GM04504 (cell line): Measurements from ENCODE around the gene PYGO2.

ENCODE experiments used
- DNase-seq: peaks from one replicate; pipeline ENCODE4 v3.0.0-alpha.2; 2012; ENCODE audit warnings: low read depth

The PYGO2 gene, protein sequence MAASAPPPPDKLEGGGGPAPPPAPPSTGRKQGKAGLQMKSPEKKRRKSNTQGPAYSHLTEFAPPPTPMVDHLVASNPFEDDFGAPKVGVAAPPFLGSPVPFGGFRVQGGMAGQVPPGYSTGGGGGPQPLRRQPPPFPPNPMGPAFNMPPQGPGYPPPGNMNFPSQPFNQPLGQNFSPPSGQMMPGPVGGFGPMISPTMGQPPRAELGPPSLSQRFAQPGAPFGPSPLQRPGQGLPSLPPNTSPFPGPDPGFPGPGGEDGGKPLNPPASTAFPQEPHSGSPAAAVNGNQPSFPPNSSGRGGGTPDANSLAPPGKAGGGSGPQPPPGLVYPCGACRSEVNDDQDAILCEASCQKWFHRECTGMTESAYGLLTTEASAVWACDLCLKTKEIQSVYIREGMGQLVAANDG

DNA sequence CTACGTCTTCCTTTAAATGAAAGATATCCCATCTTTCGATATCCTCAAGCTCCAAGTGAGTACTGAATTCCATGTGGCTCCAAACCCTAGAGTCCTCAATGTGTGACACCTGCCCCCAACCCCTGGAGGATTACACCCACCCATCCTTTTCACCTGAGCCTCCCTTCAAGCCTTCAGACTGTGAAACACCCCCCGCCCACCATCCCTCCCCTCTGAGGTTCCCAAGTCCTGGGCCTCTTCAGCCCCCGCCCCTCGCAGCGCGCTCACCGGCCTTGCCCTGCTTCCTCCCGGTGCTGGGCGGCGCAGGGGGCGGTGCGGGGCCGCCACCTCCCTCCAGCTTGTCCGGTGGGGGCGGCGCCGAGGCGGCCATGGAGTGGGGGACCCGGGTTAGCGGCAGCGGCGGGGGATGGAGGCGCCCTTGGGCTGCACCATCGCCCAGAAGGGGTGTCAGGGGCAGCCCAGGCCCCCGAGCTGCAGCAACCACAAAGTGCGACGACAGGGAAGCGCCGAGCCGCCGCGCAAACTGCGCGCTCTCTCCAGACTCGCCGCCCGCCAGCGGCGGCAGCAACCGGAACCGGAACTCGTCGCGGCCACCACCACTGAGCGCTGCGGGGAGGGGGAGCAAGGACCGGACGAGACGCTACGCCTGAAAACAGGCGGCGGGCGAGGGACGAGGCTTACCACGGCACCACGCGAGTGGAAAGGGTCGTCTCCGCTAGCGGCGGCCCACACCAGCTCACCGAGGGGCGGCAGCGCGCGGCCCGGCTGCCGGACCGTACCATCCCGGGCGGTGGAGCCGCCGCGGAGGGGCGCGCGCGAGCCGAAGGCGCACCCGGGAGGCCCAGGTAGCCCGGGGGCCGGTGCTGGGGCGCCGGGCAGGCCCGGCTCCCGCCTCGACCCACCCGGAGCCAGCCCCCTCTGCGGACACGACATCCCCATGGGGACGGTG, at the start of gene PYGO2:
Gene PYGO2, minus strand, starts transcription at position 576 of the 949 bp plus-strand sequence. Its CDS starts 206 bp downstream, at position 370.
- no peak for DNase-seq

DNA sequence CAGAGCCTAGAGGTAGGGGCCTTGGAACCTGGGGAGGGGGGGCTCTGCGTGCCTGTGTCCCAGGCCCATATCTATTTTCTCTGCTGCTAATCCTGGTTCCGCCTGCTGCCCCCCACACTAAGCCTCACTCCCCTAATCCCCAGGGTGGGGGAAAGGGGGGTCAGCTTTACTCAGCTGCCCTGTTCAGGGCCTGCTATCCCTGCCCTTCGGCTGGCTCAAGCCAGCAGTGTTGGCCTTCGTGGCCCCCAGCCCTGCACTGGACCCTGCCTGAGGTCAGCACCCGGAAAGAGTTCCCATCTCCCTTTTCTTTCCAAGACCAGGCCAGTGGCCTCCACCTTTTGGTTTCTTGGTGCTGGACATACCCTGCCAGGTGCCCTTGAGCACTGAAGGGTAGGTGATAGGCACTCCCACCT, 49.4 kb upstream of the PYGO2 start:
- no peak for DNase-seq

DNA sequence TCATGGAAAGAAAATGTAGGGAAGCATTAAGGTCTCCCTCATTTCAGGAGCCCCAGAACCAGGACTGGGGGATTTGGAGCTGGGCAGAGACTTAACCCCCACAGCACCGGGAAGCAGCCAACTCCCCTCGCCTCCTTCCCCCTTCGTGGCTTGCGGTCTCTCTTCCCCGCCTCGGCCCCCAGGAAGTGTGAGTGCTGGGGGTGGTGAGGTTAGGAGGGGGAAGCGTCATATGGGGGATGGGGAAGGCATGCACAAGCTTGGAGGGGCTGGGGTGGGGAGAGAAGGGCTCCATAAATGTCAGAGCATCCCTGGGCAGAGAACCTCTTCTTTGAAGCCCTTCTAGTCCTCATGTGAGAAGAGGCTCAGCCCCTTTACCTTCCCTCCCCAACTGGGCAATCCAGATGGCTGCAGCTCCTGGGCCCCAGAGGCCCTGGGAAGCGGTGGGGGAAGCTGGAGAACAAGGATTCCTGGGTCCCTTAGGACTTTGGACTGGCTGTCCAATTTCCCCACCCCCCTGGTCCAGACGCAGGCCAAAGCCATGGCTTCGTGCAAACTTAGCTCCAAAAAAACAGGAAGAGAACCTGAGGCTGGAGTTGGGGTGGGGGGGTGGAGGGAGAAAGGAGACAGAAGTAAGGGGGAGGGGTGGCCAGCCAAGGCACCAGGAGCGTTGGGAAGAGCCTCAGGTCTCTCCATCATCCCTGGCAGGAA, 48.8 kb upstream of the PYGO2 start:
- no peak for DNase-seq

DNA sequence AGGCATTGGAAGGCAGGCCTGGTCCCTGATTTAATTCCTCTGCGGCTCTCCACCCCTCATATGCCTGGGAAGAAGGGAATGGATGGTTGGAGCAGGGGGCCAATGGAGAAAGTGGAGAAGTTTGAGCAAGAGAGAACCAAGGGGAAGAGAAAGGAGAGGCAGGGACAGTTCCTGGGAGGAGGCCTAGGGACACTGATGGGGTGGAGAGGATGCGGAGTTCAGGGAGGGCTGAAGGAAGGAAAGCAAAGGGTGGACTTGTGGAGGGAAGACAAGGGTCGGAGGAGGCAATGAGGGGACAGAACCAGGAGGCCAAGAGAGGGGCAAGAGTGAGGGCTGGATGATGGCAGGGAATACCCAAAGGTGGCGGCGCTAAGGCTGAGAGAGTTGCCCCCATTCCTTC, 48.2 kb upstream of the PYGO2 start:
- no peak for DNase-seq

DNA sequence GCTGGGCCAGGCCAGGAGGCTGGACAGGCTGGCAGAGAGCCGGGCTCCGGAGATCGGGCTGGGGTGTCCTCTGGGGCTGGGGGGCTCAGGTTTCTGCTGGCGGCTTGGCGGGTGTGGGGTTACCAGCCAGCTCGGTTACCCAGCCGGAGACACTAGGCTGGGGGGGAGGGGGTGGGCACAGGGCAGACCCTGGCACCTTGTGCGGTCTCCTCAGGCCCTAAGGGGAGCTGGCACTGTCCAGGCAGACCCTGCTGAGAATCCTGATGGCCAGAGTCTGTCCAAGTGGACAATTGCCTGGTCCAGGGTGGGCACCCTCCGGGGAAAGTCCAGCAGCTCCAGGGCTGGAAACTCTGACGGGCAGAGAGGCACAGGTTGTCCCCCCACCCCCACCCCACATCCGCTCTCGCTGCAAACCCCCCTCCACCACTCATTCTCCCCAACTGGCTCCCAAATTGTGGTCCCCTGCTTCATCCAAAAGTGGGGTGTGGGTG, 47.7 kb upstream of the PYGO2 start:
- DNase-seq: no peak

DNA sequence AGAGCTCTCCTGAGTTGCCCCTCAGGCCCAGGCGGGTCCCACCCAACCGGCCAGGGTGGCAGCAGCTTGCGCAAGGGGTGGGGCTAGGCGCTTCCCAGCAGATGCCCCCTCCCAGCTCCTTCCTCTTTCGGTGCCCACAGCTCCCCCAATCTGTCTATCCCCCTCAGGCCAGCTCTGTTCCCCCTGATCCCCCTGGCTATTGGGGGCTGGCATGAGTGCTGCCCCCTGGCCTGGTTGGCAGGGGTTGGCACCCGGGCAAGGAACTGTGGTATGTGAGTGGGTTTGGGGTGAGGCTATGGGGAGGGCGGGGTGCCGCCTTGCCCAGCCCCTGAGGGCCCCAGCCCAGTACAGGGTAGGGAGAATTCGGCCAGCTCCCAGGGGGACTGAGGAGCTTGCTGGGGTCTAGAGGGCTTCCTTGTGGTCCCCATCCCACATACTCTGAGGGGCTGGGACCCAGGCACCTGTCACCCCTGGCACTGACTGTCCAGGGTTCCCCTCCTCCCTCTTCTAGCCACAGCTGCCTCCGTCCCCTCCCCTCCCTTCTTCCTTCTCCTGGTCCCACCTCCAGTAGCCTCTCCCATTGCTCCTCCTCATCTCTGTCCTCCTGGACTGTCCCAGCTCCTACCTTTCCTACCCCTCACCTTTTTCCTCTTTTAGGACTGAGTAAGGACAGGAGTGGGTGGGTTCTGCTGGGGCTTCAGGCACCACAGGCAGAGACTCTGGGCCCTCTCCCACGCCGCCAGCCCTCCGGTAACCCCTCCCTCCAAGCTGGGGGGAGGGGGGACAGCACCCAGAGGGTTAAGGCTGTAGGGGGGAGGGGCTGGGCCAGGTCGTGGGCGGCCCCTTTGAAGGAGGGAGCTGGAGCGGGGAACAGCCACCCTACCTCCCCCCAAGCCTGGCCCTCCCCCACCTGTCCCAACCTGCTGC, 46.7 kb upstream of the PYGO2 start:
- DNase-seq: no peak

DNA sequence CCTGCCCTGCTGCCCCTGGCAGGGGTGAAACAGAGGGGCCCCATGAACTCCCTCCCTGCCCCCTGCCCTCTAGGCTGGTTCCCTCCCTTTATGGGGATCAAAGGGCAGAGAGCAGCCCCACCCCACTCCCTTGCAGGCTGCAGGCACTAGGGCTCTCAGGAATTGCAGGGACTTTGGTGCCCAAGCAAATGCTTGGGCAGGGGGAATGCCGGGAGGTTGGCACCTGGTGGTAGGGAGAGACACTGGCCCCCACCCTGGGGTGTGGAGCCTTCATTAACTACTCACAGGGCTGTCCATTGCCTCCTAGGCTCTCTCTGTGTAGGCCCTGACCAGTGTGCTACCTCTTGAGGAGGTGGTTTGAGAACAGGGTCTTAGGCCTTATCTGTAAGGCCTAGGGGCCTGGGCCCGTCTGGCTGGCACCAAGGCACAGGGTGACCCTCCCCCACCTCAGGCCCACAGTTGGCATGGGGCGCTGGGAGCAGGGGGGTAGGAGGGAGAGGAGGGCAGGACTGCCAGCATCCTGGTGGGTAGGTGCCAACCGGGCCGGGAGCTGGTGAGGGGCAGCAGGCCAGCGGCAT, 45.8 kb upstream of the PYGO2 start:
- DNase-seq: no peak

DNA sequence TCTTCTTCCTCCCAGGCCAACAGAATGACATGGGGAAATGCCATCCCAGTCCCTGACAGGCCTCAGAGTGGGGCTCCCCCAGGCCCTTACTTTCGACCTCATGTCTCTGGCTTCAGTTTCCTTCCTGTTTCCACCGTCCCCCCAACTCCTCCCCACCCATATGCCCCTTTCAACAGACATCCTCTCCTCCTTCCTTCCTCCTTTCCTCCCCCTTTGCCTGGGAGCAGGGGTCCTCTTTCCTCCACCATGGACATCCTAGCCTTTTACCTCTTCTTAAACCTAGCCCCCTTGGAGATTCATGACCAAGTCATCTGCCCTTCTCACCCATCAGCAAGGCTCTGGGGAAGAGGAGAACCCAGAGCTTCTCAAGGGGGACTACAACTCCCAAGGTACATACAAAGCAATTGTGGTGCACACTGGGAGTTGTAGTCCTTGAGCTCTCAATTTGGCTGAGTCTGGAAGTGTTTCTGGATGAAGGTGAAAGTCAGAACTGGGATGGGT, 45.1 kb upstream of the PYGO2 start:
- no peak for DNase-seq

DNA sequence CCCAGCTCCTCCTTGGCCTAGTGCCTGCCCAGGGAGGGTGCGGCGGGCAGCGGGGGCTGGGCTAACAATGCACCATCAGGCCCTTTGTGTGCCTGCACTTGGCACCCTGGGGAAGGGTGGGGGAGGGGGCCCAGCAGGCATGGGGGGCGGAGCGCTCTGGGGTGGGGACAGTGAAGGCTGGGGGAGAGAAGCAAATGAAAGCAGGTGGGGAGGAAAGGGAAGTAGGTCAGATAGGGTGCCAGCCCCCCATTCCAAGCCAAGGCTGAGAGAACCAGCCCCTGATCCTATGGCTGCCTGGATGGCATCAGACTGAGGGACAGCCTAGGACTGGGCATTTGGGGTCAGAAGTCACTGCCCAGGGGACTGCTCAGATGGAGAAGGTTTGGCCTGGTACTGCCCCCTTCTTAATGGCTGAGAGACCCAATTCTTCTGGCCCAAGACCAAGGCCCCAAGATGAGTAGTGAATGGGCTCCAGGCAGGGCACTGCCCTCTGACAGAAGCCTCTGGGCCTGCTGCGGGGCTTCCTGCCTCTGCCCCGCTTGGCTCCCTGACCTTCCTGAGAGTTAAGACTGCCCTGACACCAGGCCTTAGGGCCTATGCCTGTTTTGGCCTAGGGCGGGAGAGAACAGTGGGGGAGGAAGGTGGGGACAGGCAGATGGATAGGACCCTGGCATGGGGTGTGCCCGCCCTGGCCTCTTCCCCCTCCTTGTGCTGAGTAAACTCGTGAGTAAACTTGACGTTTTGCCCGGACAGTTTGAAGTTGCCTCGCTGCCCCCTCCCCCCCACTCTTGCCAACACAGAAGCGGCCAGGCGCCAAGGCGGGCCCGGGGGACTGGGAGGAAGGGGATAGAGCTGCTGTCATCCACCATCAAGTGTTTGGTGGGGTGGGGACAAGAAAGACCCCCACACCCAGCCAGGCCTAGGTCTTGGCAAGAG, 43.8 kb upstream of the PYGO2 start:
- no peak for DNase-seq

DNA sequence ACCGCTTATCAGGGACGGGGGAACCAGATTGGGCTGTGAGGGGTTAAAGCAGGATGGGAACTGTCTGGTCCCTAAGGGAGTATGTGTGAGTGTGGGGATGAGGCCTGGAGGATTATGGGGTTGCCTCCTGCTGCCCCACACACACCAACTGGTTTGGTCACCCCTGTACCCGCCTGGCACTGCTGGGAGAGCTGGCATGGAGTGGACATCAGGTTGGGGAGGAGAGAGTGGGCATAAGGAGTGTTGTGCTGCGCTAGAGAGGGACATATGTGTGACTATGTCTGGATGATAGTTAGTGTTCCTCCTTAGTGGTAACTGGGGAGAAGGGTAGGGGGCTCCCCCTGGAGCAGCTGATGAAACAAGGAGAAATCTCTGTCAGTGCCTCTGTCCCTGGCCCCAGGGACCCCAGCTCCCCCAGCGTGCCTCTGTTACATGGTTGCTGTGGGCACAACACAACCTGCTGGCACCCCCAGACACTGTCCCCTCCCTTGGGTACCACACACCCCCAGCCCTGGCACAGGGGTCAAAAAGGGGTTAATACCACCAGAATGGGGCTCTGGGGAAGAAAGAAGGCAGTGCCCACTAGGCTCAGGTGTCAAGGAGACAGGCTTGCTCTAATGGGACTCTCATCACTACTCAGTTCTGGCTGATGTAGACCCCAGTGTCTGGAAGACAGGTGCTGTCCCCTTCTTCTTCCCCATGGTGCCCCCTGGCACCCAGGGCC, 42.9 kb upstream of the PYGO2 start:
- no peak for DNase-seq

DNA sequence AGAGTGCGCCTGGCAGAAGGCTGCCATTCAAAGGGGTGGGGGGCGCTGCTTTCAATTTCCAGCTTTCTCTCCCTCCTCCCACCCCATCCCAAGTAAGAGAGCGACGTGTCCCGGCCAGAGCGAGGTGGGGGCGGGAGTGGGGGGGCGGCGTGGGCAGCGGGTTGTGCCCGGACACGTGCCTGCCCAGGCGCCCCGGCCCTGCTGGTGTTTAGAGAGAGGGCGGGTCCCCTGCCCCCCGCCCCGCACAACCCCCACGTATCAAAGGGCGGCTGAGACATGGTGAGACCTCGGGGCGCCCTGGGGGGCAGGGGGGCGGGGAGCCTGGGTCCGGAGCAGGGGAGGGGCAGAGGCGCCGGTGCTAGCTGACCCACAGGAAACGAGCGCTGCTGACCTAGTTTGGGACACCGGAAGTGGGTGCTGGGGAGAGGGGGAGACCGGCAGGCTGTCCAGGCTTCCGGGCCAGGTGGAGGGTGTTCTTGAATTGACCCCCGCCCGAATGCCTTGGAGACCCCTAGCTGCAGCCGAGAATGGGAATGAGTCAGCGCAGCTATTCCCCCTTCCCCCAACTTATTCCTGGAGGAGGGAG, 42.3 kb upstream of the PYGO2 start:
- no peak for DNase-seq

DNA sequence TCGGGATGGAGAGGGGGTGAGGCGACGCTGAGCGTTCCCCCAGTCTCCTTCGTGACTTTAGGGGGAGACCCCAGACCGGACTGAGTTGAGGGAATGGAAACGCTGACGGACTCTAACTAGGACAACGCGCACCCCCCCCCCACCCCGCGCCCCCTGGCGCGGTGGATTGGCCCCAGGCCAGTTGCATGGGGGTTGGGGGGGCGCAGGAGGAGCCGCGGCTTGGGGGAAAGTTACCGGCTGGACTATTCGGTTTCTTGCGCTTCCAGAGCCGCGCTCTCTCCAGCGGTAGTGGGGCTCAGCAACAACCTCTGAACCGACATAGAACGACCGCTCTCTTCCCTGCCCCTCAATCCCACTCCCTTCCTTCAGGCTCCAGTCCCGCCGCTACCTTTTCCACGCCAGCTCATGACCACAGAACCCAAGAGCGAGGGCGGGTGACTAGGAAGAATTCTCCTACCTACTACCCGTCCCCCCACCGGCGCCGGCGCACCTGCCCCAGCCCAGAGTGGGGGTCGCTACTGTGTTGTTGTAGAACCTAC, 41.7 kb upstream of the PYGO2 start:
- DNase-seq: no peak

DNA sequence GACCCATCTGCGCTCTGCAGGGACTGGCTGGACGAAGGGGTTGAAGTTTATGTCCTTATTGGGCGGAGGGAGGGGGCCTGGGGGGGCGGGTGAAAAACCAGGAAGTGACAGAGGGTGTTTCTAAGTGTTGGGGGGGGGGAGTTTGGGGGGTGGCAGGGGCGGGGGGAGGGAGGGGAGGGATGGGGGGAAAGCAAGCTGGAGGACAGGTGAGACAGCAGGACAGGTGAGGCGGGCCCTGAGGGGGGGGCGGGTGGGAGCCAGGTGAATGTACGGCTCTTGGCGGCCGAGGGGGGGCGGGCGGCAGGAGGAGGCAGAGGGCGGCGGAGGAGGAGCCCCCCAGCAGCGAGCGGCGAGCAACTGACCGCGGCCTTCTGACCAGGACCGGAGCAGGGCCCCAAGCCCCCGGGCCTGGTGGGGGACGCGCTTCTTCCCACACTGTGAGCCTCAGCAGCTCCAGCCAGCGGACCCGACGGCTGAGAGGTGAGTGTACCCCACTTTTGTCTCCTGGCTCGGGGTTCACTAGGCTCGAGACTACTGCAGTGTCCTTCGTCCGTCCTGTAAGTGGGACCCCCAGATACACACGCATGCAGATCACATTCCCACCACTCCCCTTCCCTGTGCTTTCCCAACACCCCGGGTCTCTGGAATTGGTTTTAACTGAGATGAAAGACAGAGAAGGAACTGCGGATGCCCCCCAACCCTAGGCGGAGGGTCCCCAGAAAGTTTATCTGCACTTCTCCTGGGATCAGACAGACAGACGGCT, 41.1 kb upstream of the PYGO2 start, which contains the start of gene ZBTB7B:
Gene ZBTB7B, plus strand, starts transcription at position 339 of the 763 bp plus-strand sequence. CDS start 11,859 bp downstream, outside the sequence.
- DNase-seq: no peak

DNA sequence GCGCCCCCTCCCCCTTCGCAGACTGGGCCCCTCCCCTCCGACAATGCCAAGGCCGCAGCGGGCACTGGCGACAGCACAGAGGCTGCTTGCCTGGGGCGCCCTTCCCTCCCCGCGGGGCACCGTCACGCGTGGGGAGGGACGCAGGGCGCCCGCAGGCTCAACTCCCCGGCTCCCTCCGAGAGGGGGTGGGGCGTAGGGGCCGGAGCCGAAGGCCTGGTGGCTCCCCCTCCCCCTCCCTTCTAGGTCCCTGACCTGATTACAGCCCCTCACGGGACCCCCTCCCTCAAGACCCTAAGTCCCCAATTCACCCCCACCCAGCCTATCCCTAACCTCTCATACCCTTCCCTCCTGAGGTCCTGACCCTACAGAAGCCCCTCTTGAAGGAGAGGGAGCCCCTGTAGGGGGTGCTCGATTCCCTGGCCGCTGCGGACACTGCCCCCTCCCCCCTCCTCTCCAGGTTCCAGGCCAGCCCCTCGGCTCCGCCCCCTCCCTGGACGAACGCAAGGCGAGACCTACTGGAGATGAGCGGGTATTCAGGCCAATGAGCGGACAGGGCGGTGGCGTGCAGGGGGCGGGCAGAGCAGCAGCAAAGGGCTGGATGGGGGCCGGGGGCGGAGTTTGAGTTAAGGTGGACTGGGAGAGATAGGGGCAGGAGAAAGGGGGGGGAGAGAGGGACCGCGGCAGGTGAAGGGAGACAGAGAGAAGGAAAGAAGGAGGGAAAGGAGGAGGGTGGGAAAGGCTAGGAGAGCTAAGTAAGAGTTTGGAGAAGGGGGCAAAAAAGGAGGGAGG, 40.3 kb upstream of the PYGO2 start:
- peak; percentile 98 for DNase-seq

DNA sequence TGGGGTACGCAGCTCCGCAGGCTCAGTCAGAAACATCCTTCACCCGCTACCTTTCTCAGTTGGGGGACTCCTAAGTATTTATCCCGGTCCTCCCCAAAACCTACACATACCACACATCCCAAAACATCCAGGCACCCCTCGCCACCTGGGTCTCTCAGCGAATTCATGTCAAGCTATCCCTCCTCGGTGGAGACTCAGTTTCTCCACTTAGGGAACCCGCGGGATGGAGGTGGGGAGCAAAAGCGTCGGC, 39.8 kb upstream of the PYGO2 start:
- no peak for DNase-seq

DNA sequence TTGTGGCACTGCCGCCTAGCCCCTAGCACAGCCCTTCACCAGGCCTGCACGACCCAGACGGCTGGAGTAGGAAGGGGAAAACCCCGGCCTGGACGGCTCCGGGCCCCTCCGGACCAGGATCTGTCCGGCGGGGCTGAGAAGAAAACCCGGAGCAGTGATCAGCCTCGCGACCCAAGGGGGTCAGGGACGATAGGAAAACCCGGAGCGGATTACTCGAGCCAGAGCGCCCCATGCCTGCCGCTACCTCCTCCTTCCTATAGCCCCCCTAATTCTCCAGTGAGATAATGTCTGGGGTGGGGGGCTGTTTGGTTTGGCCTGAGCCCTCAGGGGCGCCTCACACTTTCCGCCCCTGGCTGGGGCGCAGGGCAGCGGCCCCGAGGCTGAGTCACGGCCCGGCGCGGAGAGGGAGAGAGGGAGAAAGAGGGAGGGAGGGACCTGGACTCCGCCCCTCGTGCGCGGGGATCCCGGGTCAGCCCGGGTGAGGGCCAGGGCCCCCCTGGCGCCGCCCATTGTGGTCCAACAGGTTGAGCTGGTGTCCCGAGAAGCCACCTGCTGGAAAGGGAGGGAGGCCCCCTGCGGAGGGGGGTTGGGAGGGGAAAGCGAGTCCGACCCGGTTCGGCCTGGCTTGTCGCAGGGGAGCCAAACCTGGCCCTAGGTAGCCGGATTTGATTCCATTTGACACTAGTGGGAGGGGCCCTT, 39.3 kb upstream of the PYGO2 start:
- peak; percentile 55 for DNase-seq
